Measurements from ENCODE around the gene RHAG. TPM values are rescaled to one million over a fixed set of nuclear protein-coding genes. Genes with fewer than 3 reads are reported as not detected.

RHAG gene
- total and polyA plus RNA-seq, 2 donors (not counting 1 experiment from before 2014, with no cell fraction given) = not detected

GRCh38 chr6:49668083-49668511 is 31.5 kb upstream of the RHAG start:
- Histone ChIP-seq H3K27ac (ENCODE audit: insufficient read depth, low read length) (no peak overlapping the region), H3K36me3 (ENCODE audit: control insufficient read depth, insufficient read depth, low read length) (no peaks in the 10 kb centered on the region), H2AFZ (ENCODE audit: low read length) (no peak overlapping the region), H3K4me1 (ENCODE audit: control insufficient read depth, extremely low read depth, insufficient read depth, low read length) (no peaks in the 10 kb centered on the region), H3K9ac (ENCODE audit: insufficient read depth, low read length) (no peak overlapping the region), H3K4me3 (replicated peaks in 1 of 4; ENCODE audit: control extremely low read depth in 1 of 4, insufficient read depth in 1 of 4, low read depth in 3 of 4, low read length in 4 of 4) (no peak overlapping the region), H3K9me3 (ENCODE audit: control insufficient read depth, insufficient read depth, low read depth, low read length) (no peaks in the 10 kb centered on the region), H3K27me3 (ENCODE audit: control insufficient read depth, insufficient read depth, low read length) (no peaks in the 10 kb centered on the region), H3K79me2 (ENCODE audit: control insufficient read depth, insufficient read depth, low read length) (no peaks in the 10 kb centered on the region), H4K20me1 (ENCODE audit: control insufficient read depth, extremely low read depth, insufficient read depth, low read length) (no peaks in the 10 kb centered on the region), H3K4me2 (ENCODE audit: extremely low read depth, insufficient read depth, low read length) (no peak overlapping the region)
- no peak for DNase-seq (ENCODE audit: low read depth in 2 of 2)
- TF ChIP-seq CTCF (conservative IDR thresholded peaks at IDR 0.05 in 1 of 2, IDR thresholded peaks at IDR 0.05 in 1 of 2; ENCODE audit: low read depth in 1 of 2, low read length in 2 of 2) (no peak), EZH2 (IDR thresholded peaks at IDR 0.05; ENCODE audit: low read length, missing control alignments) (no peak)

GRCh38 chr6:49666930-49667757 is 30.5 kb upstream of the RHAG start:
- Histone ChIP-seq H3K27ac (ENCODE audit: insufficient read depth, low read length) (no peak overlapping the region), H2AFZ (ENCODE audit: low read length) (no peak overlapping the region), H3K9me3 (ENCODE audit: control insufficient read depth, insufficient read depth, low read depth, low read length) (no peaks in the 10 kb centered on the region), H3K4me1 (ENCODE audit: control insufficient read depth, extremely low read depth, insufficient read depth, low read length) (no peaks in the 10 kb centered on the region), H3K4me3 (replicated peaks in 1 of 4; ENCODE audit: control extremely low read depth in 1 of 4, insufficient read depth in 1 of 4, low read depth in 3 of 4, low read length in 4 of 4) (no peak overlapping the region), H3K4me2 (ENCODE audit: extremely low read depth, insufficient read depth, low read length) (no peak overlapping the region), H3K9ac (ENCODE audit: insufficient read depth, low read length) (no peak overlapping the region), H3K79me2 (ENCODE audit: control insufficient read depth, insufficient read depth, low read length) (no peaks in the 10 kb centered on the region), H3K36me3 (ENCODE audit: control insufficient read depth, insufficient read depth, low read length) (no peaks in the 10 kb centered on the region), H3K27me3 (ENCODE audit: control insufficient read depth, insufficient read depth, low read length) (no peaks in the 10 kb centered on the region), H4K20me1 (ENCODE audit: control insufficient read depth, extremely low read depth, insufficient read depth, low read length) (no peaks in the 10 kb centered on the region)
- no peak for DNase-seq (ENCODE audit: low read depth in 2 of 2)
- TF ChIP-seq EZH2 (IDR thresholded peaks at IDR 0.05; ENCODE audit: low read length, missing control alignments) (no peak), CTCF (conservative IDR thresholded peaks at IDR 0.05 in 1 of 2, IDR thresholded peaks at IDR 0.05 in 1 of 2; ENCODE audit: low read depth in 1 of 2, low read length in 2 of 2) (no peak)

DNA sequence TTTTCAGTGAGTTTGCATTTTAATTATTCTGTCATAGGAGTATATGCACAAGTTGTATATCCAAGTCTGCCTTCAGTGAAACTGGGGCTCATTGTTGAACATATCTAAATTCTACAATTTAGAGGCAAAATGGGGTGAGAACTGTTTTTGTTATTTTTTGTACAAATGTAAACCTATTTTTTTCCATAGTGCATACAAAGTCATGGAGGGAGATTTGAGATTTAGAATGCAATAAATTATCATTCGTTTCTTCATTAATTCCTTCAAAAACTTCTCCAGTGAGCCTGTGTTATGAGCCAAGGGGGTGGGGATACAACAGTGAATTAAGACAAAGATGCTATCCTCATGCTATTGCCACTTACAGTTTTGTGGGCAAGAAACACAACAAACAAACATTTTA is 29.8 kb upstream of the RHAG start:
- Histone ChIP-seq H3K4me1 (ENCODE audit: control insufficient read depth, extremely low read depth, insufficient read depth, low read length) (no peaks in the 10 kb centered on the region), H2AFZ (ENCODE audit: low read length) (no peak overlapping the region), H3K9me3 (ENCODE audit: control insufficient read depth, insufficient read depth, low read depth, low read length) (no peaks in the 10 kb centered on the region), H3K27ac (ENCODE audit: insufficient read depth, low read length) (no peak overlapping the region), H3K4me3 (replicated peaks in 1 of 4; ENCODE audit: control extremely low read depth in 1 of 4, insufficient read depth in 1 of 4, low read depth in 3 of 4, low read length in 4 of 4) (no peak overlapping the region), H3K9ac (ENCODE audit: insufficient read depth, low read length) (no peak overlapping the region), H3K27me3 (ENCODE audit: control insufficient read depth, insufficient read depth, low read length) (no peaks in the 10 kb centered on the region), H3K36me3 (ENCODE audit: control insufficient read depth, insufficient read depth, low read length) (no peaks in the 10 kb centered on the region), H3K4me2 (ENCODE audit: extremely low read depth, insufficient read depth, low read length) (no peak overlapping the region), H3K79me2 (ENCODE audit: control insufficient read depth, insufficient read depth, low read length) (no peaks in the 10 kb centered on the region), H4K20me1 (ENCODE audit: control insufficient read depth, extremely low read depth, insufficient read depth, low read length) (no peaks in the 10 kb centered on the region)
- DNase-seq (ENCODE audit: low read depth in 2 of 2) = no peak
- no peak for TF ChIP-seq EZH2 (IDR thresholded peaks at IDR 0.05; ENCODE audit: low read length, missing control alignments)
- no peak for TF ChIP-seq CTCF (conservative IDR thresholded peaks at IDR 0.05 in 1 of 2, IDR thresholded peaks at IDR 0.05 in 1 of 2; ENCODE audit: low read depth in 1 of 2, low read length in 2 of 2)

Measured in fibroblast of lung (primary cell).